ENCODE data around the gene PIAS1.

GRCh38 chr15:68014219-68014618 is 39.9 kb upstream of the PIAS1 start:
- TF ChIP-seq CTCF (IDR thresholded peaks at IDR 0.05; ENCODE audit: insufficient read depth, low read length, poor library complexity, severe bottlenecking): no peak
- TF ChIP-seq EZH2phosphoT487 (conservative IDR thresholded peaks at IDR 0.05; ENCODE audit: low read length): no peak

All from SU-DHL-6 (cell line).